Ureter (tissue), 1 donor: ENCODE data around the gene NPL. TPM values are rescaled to one million over a fixed set of nuclear protein-coding genes. Genes with fewer than 3 reads are reported as not detected.

Experiments
- DNase-seq: peaks from one replicate; pipeline ENCODE4 v3.0.0-alpha.2; 2020; ENCODE audit warnings: low spot score
- total RNA-seq: library from RNA; stranded (reverse); gene quantifications from one replicate; pipeline ENCODE4 v1.2.4, GENCODE V29; 2023
- donor health status: DM: yes; HTN: yes; CAD: no.

Gene NPL, protein sequence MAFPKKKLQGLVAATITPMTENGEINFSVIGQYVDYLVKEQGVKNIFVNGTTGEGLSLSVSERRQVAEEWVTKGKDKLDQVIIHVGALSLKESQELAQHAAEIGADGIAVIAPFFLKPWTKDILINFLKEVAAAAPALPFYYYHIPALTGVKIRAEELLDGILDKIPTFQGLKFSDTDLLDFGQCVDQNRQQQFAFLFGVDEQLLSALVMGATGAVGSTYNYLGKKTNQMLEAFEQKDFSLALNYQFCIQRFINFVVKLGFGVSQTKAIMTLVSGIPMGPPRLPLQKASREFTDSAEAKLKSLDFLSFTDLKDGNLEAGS
- 25.6 TPM for total RNA-seq

DNA sequence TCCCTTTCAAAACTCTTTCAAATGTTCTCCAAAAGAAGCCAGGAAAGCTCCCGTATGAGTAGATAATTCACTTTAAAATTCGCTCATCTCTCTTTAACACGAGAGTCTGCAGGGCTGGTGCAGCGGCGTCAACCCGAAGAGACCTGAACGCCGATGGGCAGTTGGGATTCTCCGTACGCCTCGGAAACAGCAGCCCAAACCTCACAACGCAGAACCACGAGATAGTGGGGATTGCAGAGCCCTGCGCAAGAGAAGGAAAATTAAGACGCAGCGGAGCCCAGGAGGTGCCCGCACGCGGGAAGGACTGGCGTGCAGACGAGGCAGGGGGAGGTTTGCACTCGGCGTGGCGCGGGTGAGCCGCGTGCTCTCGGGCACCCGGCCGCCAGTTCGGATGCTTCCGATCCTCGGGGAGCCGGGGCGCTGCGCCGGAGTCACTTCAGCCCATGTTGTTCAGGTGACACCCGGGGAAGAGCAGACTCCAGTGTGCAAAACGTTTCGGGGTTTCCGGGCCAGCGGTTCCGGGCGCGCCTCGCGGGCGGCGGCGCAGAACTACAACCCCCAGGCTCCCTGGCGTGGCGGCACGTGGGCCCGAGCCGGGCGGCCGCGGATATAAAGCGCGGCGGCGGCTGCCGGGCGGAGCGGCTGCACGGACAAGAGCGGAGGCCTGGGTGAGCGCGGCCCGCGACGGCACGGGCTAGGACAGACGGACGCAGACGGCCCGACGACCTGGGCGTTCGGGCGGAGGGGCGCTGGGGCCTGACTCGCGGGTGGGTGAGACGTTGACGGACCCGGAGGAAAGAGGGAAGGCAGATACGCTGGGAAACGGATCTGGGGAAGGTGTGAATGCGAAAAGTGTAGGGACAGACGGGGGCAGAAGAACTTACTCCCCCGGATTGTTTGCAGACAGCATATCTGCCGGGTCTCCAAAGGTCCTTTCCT is at the start of gene NPL:
TSS of gene NPL (plus strand) at position 636 of the 939 bp plus-strand sequence. CDS start 4,599 bp downstream, outside the sequence.
- DNase-seq = peak; percentile 85

DNA sequence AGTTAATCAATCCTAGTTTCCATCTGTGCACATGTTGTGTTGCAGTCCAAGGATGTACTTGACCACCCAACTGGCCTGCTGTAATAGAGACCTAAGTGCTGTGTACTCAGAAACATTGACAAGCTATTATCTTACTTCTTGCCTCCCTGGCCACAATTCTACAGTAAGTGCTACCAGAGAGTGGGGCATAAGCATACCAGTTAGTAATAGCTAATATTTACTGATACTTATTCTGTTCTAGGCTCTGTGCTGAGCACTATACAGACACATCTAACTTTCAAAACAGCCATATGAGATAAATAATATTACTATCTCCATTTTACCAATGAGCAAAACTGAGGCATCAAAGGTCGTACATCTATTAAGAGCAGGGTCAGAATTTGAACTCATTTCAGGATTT is 49.5 kb upstream of the NPL start:
- DNase-seq = no peak

DNA sequence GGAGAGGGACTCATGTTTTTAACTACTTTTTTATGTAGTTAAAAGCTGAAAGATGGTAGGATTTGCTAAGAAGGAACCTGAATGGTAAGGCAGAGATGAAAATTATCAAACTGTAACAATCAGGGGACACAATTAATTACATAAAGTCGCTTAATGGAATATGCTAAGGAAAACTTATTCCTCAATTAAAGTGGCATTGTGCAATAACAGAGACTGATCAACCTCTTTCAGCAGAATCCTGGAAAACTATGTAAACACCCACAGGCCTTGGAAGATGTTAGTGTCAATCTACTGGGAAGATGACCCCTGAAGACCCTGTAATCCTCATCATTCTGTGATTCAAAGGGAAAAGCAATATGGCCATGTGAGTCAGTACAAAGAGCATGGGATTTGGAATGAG is 46.8 kb upstream of the NPL start:
- DNase-seq = no peak

DNA sequence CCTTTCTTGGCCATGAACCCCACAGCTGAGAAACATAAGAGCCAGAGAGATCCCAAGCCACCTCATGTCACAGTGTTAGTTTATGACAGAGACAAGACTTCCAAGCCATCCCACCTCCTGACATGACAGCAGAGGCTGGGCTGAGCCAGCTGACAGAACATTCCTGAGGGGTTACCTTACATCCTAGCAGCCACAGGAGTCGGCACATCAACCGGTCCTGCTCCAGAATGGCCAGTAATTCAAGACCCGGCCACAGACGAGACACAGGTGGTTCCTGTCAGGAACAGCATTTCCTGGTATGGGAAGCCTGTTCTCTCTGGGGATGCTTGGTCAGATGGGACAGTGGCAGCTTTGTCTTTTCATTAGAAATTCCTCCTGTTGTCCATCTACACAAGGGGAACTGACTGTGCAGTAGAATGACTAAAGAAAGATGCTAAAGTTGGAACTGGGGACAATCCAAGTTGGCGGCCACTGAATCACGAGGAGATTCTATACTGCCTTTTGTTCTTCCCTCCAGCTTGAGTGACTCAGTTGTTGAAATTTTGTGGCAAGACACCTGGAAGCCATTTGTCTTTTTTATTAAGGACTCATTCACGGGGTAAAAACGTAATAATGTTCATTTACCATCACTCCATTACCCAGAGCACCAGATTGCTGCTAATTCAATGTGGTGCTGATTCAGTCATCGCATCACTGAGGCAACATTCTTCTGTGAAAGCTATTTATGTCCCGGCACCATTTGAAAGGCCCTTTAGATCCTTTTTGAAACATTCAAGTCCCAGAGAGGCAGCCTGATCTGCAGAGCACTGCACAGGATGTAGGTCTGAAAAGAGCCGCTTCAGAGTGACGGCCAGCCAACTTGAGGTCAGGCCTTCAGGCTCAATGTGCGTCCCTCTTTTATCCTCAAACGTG is 37.2 kb upstream of the NPL start:
- no peak for DNase-seq

DNA sequence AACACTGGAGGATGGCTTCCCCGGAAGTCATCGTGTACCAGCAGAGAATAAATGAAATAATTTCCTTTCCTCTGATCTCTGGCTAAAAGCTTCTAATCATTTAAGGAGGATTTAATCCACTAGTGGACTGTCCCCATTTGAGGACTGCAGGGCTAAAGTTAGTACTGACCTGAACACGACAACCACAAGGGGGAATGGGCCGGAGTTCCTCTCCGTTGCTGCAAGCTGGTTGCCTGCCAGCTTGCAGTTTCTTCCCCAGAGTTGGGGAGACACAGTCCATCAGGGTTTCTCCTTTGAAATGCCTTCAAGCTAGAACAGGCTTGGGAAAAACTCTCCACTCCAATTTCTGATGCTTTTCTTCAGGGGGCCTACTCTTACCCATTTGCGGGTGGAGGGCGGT is 35.5 kb upstream of the NPL start:
- DNase-seq = no peak

DNA sequence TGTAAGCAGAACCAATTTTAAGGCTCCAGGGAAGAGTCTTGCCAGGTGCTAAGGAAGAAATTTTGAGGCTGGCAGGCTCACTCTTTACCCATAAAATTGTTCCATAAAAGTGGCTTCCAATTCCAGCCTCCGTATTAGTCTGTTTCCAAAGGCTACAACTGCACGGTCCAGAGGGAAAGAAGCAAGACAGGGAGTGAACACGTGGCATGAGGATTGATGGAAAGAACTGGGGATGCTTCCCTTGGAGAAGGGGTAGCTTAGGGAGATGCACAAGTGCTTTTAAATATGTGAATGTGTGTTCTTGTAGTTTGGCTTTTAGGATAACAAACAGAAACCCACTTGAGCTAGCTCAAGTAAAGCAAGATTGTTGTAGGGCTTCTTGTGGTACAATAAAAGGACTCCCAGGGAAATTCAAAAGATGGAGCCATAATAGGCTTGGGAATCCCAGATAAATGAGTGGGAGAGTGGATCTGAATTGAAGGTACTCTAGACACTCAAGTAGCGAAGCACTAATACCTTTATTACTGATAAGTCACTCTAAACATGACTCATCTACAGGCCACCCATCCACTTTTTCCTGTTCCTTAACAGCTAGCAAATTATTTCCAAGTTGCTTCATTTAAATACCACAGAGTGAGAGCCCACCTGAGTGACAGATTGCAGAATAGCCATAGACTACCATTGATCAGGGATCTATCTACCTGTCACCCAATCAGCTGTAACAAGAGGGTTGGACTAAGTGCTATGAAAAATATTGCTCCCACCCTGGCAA is 34.8 kb upstream of the NPL start:
- DNase-seq = no peak

DNA sequence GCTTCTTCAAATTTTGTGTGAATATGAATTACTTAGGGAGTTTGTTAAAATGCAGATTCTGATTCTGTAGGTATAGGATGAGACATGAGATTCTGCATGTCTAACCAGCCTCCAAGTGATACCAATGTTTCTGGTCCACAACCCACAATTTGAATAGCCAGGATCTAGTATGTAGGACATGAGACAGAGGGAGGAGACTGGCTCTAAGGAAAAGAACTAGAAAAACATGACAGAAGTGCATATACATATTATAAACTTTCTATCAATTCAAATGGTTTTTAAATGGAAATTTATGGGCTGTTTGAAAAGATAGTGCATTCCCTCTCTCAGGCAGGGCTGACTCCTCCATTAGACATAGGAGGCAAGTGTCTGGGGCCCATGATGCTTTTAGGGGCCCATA is 33.9 kb upstream of the NPL start:
- DNase-seq = no peak

DNA sequence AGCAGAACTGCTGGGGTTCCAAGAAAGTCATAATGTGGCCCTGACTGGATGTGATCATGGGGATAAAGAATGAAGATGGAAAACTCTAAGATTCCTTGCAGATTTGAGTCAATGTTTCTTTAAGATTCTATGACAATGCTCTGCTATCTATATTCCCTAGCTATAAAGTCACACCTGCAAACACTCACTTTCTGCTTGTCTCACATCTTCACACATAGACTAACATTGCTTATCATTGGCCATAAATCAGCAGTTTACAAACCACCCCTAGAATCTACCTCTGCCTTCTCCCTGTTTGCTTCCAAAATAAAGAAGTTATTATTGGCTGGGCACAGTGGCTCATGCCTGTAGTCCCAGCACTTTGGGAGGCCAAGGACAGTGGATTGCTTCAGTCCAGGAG is 33.1 kb upstream of the NPL start:
- DNase-seq = no peak

DNA sequence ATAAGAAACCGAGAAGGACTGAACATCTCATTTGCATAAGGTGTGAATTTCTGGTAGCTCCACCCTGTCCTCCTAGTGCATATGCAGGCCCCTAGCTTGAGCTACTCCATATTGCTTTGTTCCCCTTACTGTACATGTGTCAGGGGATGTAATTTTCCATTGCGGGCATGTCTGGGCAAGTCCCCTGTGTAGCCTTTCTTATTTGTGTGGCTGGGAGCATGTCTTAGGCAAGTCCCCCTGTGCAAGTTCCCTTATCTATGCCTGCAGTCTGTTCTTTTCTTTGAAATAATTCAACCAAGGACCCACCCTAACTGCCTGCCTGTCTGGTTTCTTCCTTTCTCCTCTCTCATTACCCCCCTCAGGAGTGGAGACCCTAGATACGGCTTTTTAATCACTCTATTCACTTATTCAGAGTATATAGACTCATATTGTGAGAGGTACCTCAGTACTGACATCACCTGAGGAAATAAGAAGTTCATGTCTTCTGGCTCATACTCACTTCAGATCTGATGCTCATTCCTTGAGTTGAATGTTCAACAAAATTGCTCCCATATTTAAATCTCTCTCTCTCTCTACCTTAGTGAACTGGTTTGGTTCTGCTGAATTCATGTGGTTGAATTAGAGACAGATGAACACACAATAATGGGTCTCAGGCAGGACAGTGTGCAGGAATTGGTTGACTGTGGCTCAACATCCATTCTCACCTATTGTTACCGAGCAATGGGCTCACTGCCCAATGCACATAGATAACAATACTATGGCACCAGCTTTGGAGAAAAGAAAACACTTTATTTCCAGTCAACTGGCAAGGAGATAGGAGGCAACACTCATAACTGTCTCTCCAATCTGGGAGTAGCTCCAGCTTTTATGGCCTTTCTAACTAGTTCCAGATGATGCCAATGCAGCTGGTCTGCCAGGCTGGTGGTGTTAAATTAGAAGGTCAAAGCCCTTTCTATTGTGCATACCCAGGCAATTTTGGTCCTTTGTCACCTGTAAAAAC is 27.9 kb upstream of the NPL start:
- DNase-seq = no peak

DNA sequence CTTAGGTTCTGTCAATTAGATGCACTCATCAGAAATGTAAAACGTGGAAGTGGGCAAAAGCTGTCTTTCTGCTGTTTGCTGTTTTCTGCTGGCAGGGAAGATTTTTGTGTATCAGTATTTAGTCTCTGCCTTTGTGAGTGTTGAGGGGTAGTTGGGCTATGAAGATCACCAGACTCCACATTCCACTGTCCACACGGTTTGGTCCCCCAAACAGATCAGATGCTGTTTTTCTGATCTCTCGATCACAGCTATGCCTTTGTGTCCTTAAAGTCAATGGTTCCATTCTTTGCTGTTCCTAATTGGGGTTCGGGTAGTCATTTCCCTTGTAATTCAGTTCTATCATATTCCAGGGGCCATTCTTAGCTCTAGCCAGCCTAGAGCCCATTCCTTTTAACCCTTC is 27.0 kb upstream of the NPL start:
- DNase-seq = no peak

DNA sequence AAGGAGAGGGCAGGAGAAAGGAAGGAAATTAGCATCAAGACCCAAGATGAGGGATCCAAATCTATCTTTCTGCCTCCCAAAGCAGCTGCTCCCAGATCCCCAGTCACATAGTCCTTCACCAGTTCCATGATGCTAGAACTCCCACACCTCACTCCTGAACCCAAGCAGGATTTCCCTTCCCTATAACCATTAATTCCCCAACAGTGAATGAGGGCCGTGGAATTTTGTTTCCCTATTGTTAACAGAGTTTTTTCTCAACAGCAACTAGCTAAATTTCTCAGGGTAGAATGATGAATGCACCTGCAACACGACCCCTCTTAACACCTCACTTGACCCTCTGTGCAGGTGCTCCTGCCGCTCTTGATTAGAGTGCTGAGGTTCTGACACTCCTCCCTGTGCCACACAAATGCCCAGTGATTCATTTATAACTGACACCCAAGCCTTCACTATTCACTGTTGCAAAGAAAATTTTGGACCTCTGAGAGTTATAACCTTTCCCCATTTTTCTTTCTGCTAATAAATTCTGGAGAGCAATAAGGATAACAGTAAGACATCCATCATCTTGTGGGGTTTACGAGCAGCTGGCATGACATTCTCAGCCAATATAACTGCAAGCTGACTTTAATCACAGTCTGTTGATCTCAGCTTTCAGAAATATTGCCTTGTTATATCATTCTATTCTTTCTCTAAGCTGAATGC is 25.4 kb upstream of the NPL start:
- DNase-seq = no peak

DNA sequence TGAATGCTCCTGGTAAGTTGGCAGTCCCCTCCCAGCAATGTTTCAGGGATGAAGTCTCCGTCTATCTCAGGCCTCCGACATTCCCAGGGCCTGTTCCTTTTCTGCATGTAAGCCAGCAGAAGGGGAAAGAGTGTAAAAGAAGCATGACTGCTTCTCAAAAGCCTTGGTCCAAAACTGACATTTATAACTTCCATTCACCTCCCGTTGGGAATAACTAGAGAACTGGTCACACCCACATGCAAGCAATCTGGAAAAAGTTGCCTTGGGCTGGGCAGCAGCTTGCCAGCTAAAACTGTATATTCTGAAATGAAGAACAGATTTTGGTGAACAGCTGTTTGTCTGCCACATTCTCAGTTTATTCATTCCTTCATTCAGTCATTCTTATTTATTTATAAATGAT is 24.2 kb upstream of the NPL start:
- no peak for DNase-seq

DNA sequence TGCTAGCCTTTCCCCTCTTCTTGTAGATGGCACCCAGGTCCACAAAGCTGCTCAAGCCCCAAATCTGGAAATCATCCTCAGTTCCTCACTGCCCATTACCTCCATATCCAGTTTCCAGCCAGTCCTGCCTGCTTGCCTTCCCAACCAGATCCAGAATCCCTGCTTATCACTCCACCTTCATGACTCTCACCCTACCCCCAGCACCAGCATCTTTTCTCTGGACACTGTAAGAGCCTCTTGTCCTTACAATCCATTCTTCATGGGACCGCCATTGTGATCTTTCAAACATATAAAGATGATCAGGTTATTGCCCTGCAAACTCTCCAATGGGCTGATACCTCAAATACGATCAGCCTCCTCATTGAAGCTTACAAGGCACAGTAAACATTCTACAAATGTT is 23.5 kb upstream of the NPL start:
- no peak for DNase-seq

DNA sequence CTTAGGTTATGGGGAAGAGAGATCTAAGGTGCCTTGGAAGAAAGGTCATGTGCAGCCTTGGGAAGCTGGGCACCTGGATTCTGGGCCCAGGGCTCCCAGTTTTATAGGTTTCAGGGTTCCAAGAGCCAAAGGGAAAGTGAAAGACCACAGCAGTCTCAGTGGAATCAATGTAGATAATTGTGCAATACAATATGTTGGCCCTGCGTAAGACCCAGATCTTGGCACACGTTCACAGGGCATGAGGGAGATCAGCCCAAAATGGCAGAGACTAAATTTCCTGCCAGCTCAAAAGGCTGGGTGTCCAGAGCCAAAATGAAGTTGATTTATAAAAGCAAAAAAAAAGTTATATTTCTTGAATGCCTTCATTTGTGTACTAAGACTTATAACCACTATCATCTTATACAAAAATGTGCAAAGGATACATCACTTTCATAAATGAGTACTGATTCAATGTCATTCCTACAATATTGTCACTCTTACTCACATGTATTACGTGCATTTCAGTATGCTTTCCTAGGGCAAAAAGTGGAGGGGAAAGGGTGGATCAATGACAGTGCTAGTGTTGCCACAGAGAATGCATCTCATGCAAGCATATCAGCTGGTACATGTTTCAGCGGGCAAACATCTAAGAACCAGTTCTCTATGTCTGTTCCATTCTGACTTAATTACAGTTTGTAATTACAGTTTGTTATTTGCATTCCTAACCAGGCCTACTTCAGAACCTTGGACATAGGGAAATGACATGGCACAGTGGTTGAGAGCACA is 22.5 kb upstream of the NPL start:
- DNase-seq = no peak

DNA sequence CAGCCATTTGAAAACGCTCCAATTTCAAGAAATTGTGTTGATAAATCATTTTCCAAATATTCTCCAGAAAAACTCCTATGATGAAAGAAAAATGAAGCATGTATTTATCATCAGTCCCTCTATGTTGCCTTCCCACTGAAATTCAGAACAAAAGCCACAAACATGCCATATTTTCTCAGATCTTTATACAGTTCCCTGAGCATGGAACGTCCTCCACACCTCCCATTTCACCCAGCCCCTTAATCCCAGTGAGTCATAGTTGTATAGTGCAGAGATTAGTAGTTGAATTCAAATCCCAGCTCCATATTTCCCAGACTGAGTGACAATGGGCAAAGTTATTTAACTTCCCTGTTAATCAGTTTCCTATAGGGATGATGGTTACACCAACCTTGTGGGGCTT is 20.6 kb upstream of the NPL start:
- no peak for DNase-seq

DNA sequence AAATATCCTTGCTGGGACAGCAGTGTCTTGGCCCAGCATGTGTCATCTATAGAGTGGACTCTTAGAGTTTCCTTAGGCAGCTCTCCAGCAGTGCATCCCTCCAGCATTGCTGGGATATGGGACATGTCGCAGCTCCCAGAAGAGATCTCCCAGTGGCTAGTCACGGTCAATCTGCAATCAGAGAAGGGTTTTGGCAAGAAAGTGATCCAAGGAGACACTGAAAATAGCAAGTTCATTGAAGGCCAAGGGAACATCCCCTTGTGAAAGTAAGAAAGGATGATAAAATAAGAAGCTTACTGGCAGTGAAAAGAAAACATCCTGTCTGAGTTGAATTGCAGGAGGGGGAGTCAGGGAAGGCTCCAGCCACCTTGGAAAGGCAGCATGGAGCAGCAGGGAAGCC is 19.3 kb upstream of the NPL start:
- DNase-seq = no peak

DNA sequence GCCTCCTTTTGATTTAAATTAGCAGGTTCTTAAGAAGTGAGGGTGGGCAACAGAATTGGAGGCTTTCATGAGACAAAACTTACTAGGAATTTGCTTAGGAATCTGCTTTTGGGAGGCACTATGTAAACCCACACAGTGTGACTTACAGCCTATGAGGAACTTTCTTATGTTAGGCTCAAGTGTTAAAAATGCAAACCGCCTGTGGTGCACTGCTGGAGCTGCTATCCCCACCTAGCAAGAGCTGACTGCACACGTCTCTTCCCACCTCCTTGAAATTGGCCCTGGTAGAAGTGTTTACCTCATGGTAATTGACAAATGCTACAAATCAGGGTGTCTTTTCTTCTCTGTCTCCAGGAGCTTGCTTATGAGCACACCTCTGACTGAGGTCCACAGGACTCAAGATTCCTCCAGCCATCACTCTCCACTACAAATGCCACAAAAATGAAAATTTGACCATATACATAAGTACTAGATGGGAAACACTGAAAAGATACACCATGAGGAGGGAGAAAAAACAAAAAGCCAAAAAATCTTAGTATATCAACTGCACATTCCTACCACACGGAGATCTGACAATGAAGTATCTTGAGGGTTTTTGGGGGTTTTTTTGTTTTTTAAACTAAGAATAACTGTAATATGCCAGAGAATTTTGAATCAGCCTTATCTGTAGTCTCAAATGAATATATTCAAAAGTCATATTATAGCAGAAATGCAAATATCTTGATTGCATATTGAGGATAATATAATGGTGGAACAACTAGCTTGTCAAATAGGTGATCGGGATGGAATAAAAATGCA is 18.2 kb upstream of the NPL start:
- DNase-seq = no peak

DNA sequence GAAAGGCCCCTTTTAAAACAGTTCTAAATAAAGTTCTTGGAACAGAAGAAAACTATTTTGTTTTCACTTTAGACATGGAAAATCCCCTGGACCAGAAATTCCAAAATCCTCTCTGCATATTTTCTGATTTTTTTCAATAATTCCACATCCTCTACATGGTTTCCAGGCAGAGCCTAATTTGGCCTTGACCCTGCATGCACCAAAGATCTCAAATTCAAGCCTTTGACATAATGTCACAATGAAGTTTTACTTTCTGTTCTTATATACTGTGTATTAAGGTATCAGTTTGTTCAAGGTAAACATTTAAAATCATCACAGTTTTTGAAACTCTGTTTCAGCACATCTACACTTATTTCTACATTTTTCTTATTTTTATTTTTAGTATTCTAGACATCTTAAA is 12.2 kb upstream of the NPL start:
- DNase-seq = no peak
